Ovary (tissue), 3 donors: ENCODE data around the gene ZCCHC14.

Experiments
- CTCF ChIP-seq, 3 donors: fragments of 450-650 bp in 2 of 3; fragments of 200-600 bp in 1 of 3; IDR thresholded peaks; one replicate each; pipeline versions ENCODE4 v1.5.1 to v1.8.0; 2016 to 2022; ENCODE audit warnings: antibody characterized with exemption in 3 of 3, mild to moderate bottlenecking in 1 of 3
- POLR2A ChIP-seq: fragments of 450-650 bp; IDR thresholded peaks from one replicate; pipeline ENCODE4 v1.6.1; 2017; ENCODE audit warnings: antibody characterized with exemption, mild to moderate bottlenecking, moderate library complexity
- donor health status: DM: no; HTN: no; CAD: no.

GRCh38 chr16:87535855-87536794 lies 43.3 kb upstream of the ZCCHC14 start:
- TF ChIP-seq CTCF (IDR thresholded peaks at IDR 0.05) (no peak), POLR2A (no peak)
